GM19240 (cell line): ENCODE measurements around the gene XYLT2.

ENCODE experiments used
- DNase-seq: peaks from one replicate; pipeline ENCODE4 v3.0.0; 2011; ENCODE audit warnings: low spot score; ENCODE audit not compliant: insufficient read length

The XYLT2 gene

DNA sequence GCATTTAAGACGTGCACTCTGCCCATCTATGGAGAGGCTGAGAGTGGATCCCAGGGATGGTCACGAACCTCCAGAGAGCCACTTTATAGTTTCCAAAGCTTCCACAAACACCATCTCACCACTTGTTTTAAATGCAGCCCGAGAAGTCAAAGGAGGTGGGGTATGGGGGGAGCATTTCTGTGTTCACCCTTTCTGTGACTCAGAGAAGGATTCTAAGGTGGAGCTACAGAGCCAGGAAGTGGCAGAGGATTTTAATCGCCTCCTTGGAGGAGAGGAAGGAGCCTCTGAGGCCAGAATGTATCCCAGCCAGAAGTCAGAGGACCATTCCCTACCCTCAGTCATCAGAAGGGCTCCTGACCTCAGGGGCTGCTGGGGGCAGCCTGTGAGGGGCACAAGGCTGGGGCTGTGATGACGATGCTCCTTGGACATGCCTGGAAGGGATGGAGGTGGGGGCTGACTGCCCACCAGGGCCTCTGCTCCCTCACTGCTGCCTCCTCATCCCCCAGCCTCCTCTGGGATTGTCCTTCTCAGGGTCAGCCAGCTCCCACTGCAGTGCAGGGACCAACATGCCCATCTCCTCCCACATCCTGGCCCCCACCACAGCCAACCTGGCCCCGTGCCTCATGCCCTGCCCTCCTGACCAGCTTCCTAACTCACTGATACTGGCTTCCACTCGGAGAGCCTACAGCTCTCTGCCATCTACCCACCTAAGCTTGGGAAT is 2.8 kb downstream of the XYLT2 start:
- no peak for DNase-seq

DNA sequence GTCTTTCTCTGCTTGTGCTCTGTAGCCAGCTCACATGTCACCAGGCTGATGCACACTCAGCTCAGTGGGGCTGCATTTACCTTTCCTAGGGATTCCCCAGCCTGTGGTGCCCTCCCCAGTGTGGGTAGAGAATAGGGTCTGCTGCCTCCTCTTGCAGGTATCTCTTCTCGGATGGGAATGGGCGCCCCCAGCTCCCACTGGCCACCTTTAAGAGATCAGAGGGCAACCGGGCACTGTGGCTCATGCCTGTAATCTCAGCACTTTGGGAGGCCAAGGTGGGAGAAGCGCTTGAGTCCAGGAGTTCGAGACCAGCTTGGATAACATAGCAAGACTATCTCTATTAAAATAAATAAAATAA is 3.3 kb downstream of the XYLT2 start:
- no peak for DNase-seq

DNA sequence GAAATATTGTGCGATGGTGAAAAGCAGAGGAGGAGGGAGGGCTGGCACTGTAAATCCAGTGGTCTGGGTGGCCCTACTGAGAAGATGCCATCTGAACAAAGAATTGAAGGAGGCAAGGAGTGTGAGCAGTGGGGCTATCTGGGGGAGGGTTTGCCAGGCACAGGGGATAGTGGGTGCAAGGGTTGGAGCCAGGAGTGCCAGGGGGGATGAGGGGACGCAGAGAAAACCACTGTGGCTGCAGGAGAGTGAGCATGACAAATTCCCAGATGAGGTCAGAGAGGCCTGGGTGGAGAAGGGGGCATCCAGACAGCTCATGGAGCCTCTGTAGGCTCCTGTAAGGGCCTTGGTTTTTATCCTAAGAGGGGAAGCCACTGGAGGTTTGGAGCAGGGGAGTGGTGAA is 4.8 kb downstream of the XYLT2 start:
- no peak for DNase-seq

DNA sequence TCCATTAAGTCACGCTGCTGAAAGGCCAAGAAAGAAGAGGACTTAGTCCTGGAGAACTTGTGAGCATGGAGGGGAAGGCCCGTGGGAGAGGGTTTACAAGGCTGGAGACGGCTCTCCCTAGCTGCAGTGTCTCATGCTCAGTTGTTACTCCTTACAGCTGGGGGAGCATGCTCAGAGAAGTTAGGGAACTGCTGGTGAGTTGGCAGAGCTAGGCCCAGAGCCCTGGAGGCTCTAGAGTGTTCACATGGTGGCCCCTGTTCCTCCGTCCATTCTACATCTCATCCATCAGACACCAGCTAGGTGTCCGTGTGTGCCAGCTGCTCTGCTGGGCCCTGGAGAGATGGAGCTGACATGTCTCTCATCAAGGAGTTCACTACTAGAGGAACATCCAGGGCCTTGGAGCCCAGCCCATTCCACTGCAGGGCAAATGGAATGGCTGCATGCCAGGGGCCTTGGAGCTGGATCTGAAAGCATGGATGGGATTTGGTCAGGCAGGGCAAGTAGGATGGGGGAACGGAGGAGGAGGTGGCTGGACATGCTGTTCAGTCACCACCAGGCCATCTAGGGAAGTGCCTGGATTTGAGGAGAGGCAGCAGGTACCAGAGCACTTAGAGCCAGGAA is 6.3 kb downstream of the XYLT2 start:
- DNase-seq: no peak

DNA sequence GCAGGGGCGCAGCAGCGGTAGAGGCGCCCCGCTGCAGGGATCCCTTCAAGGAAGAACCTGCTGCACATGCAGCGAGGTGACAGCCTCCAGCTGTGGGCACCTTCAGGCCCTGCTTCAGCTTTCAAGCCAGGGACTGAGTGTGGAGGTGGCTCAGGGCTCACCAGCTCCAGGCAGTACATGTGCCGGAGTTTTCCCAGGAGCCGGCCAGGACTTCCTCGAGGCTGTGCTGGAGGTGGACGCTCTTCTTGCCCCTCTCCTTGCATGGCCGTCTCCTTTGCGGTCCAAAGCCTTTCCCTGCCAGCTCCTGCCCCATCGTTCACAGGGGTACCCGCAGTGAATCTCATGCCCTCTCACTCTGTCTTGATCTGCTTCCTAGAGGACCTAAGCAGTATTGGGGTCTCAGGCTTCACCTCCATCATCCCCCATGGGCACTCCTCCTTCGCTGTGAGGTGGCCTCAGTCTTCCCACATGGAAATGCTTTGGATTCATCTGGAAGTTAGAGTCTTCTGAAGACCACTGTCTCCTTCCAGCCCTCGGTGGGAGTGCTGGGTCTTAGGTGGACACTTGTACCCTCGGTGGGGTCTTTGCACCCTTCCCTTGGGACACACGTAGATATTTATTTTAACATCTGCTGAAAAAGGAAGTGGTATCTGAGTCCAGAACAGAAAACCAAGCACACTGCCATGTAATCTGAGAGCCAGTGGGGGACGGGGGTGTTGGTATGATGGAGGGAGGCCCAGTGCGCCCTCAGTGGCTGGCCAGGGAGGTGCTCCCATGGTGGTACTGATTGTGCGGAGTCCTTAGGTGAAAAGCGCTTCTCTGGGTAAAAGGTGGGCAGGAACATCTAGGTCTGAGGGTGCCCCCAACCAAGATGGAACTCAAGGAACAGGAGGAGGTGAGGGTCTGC is 7.0 kb downstream of the XYLT2 start:
- DNase-seq: no peak

DNA sequence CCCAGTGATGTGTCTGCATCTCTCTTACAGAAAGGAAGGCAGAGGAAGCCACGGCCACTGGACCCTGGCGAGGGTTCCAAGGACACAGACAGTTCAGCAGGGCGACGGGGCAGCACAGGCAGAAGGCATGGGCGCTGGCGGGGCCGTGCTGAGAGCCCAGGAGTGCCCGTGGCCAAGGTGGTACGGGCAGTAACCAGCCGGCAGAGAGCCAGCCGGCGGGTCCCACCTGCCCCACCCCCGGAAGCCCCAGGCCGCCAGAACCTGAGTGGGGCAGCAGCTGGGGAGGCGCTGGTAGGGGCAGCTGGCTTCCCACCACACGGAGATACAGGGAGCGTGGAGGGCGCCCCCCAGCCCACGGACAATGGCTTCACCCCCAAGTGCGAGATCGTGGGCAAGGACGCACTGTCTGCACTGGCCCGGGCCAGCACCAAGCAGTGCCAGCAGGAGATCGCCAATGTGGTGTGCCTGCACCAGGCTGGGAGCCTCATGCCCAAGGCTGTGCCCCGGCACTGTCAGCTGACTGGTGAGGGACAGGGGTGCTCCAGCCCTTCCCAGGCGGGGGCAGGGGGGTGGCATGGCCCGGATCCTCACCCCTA is 7.8 kb downstream of the XYLT2 start:
- no peak for DNase-seq

DNA sequence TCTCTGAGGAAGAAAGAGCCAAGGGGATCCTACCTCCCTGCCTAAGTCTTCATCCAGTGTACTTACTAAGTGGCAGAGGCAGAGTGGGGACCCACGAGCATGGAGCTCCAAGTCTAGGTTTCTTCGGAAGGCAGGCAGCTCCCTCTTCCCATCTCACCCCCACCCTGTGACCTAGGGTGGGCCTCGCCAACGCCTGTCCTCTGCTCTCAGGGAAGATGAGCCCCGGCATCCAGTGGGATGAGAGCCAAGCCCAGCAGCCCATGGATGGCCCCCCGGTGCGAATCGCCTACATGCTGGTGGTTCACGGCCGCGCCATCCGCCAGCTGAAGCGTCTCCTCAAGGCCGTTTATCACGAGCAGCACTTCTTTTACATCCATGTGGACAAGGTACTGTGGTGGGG is 8.3 kb downstream of the XYLT2 start:
- DNase-seq: no peak

DNA sequence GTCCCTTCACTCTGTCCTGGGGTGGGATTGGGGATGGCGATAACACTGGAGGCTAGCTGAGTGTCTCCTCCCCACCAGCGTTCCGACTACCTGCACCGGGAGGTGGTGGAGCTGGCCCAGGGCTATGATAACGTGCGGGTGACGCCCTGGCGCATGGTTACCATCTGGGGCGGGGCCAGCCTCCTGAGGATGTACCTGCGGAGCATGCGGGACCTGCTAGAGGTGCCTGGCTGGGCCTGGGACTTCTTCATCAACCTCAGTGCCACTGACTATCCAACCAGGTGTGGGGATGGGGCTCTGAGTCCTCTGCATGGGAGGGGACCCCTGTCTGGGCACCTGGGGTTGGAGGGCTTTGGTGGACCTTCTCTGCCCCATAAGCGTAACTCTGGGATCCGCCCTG is 8.8 kb downstream of the XYLT2 start:
- DNase-seq: no peak

DNA sequence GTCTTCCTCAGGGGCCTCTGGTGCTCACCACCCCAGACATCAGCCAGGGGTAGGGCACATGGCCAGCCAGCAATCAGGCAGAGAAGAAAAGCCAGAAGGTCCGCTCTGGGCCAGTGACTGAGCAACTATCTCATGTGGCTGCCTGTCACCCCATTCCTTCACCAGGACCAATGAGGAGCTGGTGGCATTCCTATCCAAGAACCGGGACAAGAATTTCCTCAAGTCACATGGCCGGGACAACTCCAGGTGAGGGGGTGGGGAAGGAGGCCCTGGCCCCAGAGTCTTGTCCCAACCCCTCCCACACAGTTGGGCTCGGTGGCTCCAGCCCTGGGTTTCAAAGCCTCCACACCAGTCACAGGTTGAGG is 9.4 kb downstream of the XYLT2 start:
- DNase-seq: no peak

DNA sequence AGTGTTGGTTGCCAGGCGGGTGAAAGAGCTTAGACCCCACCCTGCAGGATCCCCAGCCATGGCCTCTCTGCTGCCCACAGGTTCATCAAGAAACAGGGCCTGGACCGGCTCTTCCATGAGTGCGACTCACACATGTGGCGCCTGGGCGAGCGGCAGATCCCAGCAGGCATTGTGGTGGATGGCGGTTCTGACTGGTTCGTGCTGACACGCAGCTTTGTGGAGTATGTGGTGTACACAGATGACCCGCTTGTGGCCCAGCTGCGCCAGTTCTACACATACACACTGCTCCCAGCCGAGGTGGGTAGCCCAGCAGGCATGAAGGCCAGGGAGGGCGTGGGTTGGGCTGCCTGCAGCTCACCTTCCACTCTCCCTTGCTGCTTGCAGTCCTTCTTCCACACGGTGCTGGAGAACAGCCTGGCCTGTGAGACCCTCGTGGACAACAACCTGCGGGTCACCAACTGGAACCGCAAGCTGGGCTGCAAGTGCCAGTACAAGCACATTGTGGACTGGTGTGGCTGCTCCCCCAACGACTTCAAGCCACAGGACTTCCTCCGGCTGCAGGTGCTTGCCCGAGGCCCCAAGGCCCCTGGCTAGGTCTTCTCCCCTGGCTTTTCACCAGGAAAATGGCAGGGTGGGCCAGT is 9.9 kb downstream of the XYLT2 start:
- DNase-seq: no peak

DNA sequence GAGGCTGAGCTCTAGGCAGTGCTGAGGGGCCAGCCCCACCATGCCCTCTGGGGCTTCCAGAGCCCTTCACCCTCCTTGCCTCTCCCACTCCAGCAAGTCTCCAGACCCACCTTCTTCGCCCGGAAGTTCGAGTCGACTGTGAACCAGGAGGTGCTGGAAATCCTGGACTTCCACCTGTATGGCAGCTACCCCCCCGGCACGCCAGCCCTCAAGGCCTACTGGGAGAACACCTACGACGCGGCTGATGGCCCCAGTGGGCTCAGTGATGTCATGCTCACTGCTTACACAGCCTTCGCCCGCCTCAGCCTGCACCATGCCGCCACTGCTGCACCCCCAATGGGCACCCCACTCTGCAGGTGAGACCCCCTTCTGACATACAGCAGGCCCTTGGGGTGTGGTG is 10.5 kb downstream of the XYLT2 start:
- no peak for DNase-seq

DNA sequence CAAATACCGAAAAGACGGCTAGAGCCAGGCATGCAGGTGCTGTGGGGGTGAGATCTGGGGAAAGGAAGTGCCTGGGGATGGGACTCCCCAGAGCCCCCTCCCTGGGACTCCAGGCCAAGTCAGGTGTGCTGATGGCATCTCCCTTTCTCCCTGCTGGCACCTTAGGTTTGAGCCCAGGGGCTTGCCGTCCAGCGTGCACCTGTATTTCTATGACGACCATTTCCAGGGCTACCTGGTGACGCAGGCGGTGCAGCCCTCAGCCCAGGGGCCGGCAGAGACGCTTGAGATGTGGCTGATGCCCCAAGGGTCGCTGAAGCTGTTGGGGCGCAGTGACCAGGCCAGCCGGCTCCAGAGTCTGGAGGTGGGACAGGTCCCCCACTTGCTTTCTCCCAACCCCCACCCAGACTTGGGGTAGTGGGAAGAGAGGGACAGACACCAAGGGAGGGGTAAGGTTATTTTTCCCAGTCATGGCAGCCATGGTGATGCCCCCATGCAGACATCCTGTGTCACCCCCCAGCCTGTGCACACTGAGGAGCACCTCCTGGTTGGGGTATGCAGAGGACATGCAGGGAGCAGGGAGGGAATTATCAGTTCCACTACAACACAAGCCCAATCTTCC is 11.1 kb downstream of the XYLT2 start:
- DNase-seq: no peak

DNA sequence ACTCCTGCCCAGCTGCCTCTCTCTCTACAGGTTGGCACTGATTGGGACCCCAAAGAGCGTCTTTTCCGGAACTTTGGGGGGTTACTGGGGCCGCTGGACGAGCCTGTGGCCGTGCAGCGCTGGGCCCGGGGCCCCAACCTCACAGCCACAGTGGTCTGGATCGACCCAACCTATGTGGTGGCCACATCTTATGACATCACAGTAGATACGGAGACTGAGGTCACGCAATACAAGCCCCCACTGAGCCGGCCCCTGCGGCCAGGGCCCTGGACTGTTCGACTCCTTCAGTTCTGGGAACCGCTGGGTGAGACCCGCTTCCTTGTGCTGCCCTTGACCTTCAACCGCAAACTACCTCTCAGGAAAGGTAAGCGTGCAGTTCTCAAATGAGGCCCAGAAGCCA is 12.3 kb downstream of the XYLT2 start:
- DNase-seq: no peak

DNA sequence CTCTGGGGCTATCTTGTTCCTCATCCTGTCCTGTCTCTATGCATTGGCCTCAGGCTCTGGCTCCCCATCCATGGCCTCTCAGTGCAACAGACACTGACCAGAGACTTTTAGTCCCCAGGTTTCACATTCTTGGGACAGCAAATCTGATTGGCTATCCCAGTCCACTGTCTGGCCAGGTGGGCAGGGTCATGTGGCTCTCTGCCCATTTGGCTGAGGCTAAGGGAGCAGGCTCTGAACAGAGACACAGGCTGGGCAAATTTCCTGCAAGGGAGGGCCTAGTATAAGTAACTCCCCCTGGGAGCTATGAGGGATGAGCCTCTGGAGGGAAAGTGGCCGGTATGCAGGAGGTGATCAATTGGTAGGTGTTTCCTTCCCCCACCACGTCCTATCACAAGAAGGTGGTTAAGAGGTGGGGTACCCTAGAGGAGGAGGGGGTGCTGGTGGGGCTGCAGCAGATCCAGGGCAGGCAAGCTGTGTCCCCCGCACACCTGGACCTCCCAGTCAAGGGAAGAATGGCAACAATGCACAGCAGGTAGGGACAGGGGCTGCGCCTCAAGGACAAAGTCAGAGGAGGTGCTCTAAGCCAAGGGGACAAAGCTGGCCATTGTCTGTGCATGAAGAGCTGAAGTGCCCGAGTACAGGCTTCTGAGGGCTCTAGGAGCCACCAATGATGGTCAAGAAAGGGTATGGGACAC is 13.2 kb downstream of the XYLT2 start:
- DNase-seq: no peak

DNA sequence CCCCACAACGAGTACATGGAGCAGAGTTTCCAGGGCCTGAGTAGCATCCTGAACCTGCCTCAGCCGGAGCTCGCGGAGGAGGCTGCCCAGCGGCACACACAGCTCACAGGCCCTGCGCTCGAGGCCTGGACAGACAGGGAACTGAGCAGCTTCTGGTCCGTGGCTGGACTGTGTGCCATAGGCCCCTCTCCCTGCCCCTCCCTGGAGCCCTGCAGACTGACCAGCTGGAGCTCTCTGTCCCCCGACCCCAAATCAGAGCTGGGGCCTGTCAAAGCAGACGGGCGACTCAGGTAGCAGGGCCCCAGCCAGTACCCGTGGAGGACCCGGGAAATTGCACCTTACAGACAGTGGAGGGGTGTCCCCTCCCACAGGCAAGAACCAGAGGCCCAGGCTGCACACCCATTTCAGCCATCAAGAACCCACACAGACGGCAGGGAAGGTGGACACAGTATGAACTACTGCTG is 14.1 kb downstream of the XYLT2 start:
- DNase-seq: no peak

DNA sequence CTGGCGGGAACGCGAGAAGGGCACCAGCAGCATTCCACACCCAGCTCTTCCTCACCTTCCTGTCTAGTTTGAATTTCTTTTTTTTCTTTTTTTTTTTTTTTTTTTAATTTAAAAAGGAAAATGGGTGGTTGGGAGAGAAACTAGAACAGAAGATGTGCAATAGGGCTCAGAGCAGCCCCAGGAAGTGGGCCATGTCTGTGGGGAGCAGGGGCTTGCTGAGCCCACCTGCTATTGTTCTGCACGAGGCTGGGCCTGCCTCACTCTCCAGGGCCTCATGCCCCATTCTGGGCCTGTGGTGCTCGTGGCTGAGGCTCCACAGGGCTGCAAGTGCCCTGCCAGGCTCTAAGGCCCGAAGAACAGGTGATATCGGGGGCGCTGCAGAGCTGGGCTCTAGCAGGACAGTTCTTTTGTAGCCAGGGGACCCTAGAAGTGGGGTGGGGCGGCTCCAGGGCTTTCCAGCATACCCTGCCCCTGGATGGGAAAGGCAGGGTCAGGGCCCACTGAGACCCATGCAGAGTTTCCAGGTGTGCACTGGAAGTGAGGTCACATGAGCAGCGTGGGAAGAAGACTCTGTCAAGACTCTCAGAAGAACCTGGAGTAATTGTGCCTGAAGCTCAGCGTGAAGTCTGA is 14.7 kb downstream of the XYLT2 start:
- DNase-seq: no peak

DNA sequence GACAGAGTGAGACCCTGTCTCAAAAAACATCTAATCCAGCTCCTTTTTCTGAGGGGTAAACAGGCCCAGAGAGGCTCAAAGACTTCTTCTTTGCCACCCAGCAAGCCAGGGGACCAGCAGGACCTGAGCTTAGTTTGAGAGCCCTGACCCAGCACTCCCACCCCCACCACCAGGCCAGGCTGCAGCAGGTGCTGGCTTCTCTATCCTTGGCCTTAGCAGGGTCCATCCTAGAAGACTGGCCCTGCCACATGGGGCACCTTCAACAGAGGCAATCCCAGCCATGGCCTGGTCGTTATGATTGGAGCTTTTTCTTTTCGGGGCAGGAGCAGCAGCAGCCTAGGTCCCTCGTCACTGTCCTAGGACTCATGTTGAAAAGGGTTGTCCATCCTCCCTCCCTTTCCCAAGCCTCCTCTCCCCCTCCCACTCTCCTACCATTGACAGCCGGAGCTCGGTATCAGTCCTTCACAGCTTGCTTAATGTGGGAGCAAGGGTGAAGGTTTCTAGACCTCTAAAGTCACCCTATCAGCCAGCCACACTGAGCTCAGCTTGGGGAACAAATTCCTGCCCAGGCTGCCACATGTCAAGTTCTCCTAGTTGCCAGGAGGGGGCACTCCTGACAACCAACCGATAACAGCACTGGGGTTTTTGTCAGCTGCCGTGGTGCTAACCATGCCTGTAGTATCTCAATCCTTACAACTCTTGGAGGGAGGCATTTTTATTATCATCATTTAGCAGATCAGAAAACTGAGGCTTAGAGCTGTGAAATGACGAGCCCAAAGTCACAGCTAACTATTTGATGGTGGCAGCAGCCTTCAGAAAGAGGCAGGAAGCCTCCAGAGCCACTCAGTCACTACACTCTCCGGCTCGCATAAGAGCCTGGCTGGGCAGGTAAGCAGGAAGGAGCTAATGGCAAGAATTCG is 15.9 kb downstream of the XYLT2 start:
- peak; percentile 65 for DNase-seq

DNA sequence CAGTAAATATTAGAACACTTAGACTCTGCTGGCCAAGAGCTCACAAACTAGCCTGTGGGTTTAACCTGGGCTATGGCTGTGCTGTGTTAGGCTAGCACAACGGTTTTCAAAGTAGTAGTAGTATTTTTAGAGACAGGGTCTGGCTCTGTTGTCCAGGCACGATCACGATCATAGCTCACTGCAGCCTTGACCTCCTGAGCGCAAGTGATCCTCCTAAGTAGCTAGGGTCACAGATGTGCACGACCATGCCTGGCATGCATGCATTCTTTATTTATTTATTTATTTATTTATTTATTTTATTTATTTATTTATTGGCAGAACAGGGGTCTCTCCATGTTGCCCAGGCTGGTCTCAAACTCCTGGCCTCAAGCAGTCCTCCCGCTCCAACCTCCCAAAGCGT is 16.7 kb downstream of the XYLT2 start:
- DNase-seq: no peak
